Heart left ventricle (tissue), 16 donors: ENCODE data around the gene SHROOM2. TPM values are rescaled to one million over a fixed set of nuclear protein-coding genes. Genes with fewer than 3 reads are reported as not detected.

Source experiments
- ATAC-seq, 4 donors: fragments of 200-7000 bp; cut with Tn5 transposase; one replicate each; pipeline ENCODE4 v1.9.1; 2020 to 2022; ENCODE audit warnings: moderate library complexity in 4 of 4, mild to moderate bottlenecking in 3 of 4, moderate number of reproducible peaks in 1 of 4
- DNase-seq, 5 donors: peaks; one replicate each; pipeline ENCODE4 v3.0.0-alpha.2; 2020
- H3K27ac ChIP-seq, 12 donors: fragments of 200-600 bp; sonication (generic) in 4 of 12; one replicate each; pipeline versions ENCODE4 v1.5.0 to v1.8.0; 2016 to 2022; ENCODE audit warnings: mild to moderate bottlenecking in 2 of 12
- H3K27me3 ChIP-seq, 9 donors: fragments of 200-600 bp; sonication (generic) in 2 of 9; one replicate each; pipeline versions ENCODE4 v1.5.1 to v1.8.0; 2016 to 2022; ENCODE audit warnings: mild to moderate bottlenecking in 3 of 9
- H3K36me3 ChIP-seq, 9 donors: fragments of 200-600 bp; sonication (generic) in 2 of 9; one replicate each; pipeline versions ENCODE4 v1.5.0 to v1.8.0; 2018 to 2022; ENCODE audit warnings: mild to moderate bottlenecking in 2 of 9
- H3K4me1 ChIP-seq, 12 donors: fragments of 200-600 bp; sonication (generic) in 4 of 12; one replicate each; pipeline versions ENCODE4 v1.5.0 to v1.8.0; 2016 to 2022; ENCODE audit warnings: mild to moderate bottlenecking in 3 of 12
- H3K4me3 ChIP-seq, 12 donors: fragments of 200-600 bp; sonication (generic) in 4 of 12; one replicate each; pipeline versions ENCODE4 v1.5.0 to v1.8.0; 2017 to 2022; ENCODE audit warnings: mild to moderate bottlenecking in 9 of 12, moderate library complexity in 4 of 12
- H3K9me3 ChIP-seq, 12 donors: fragments of 200-600 bp; sonication (generic) in 4 of 12; one replicate each; pipeline versions ENCODE4 v1.5.0 to v1.8.0; 2016 to 2022; ENCODE audit warnings: mild to moderate bottlenecking in 1 of 12
- POLR2A ChIP-seq, 2 donors: fragments of 450-650 bp; IDR thresholded peaks; one replicate each; pipeline ENCODE4 v1.6.1; 2017; ENCODE audit warnings: antibody characterized with exemption in 2 of 2, mild to moderate bottlenecking in 2 of 2, moderate library complexity in 2 of 2
- WGBS, 4 donors: extraction: QIAGEN DNeasy Blood & Tissue Kit in 2 of 4; methylation state at CpG; one replicate each; pipeline versions ENCODE4 v1.1.5 to v1.1.7; 2013 to 2018; 5-methylcytosine and 5-hydroxymethylcytosine counted together
- intact Hi-C, 10 donors: fragments of 100-400 bp; cut with DNase I; formaldehyde crosslinking; loops; one replicate each; pipeline versions ENCODE4 v1.11.1 to v1.14.2; 2022
- polyA plus RNA-seq, 2 donors: library from polyadenylated mRNA; stranded (reverse); fragments of 200-250 nt; gene quantifications; one replicate each; pipeline ENCODE4 v1.2.3, GENCODE V29; 2013
- total RNA-seq, 9 donors: library from RNA; depleted of rRNA in 2 of 9; stranded (reverse); fragments of >200 nt in 2 of 9; fragmentation: NEBNext Ultra II Directional in 3 of 9; extraction: Animal tissue kit (Norgen Biotek cat#: 25700) in 3 of 9; gene quantifications; one replicate each; pipeline versions ENCODE4 v1.1.0 to v1.2.4, GENCODE V29; 2016 to 2023
- TF ChIP-seq, protein P1 (sequence below), 12 donors: fragments of 200-600 bp; sonication (generic) in 4 of 12; IDR thresholded peaks; one replicate each; pipeline versions ENCODE4 v1.5.0 to v1.8.0; 2018 to 2022; ENCODE audit warnings: antibody characterized with exemption in 12 of 12, mild to moderate bottlenecking in 5 of 12
- donor health status: ischemic (EF 13 %, LVEDD 7.1; RV severe dilation, severe dysfunction).
- donor health status: healthy with polysubstance abuse.
- donor health status: DM: no; HTN: yes; CAD: no.
- donor health status: DM: no; HTN: no; CAD: no.
- donor health status: ischemic (EF 25% LVEDD 6.9; RV normal size, moderate dysfunction).
- donor health status: ischemic (EF 25% LVEDD 5.7; RV mildly dilated, moderate dysfunction).
- donor health status: healthy.
- donor health status: DM: yes; HTN: yes; CAD: no.
- donor health status: ischemic (EF 35%, LVEDD 5.7; RV mildly dilated, moderate dysfunction).
- donor health status: nonischemic (EF 11% LVEDD 7.7; RV severe dilation, severe dysfunction).
- donor health status: DM: yes; HTN: yes; CAD: no.
- donor health status: PGD.
- donor health status: ischemic (EF 29% LVEDD 5.4; RV normal size, mild dysfunction).
- donor health status: nonischemic (EF 23%, LVEDD 6.1; RV moderate dilation, normal function).

The SHROOM2 gene
- total and polyA plus RNA-seq, 11 donors = 0.38 to 1.7 (median 0.83) TPM

DNA sequence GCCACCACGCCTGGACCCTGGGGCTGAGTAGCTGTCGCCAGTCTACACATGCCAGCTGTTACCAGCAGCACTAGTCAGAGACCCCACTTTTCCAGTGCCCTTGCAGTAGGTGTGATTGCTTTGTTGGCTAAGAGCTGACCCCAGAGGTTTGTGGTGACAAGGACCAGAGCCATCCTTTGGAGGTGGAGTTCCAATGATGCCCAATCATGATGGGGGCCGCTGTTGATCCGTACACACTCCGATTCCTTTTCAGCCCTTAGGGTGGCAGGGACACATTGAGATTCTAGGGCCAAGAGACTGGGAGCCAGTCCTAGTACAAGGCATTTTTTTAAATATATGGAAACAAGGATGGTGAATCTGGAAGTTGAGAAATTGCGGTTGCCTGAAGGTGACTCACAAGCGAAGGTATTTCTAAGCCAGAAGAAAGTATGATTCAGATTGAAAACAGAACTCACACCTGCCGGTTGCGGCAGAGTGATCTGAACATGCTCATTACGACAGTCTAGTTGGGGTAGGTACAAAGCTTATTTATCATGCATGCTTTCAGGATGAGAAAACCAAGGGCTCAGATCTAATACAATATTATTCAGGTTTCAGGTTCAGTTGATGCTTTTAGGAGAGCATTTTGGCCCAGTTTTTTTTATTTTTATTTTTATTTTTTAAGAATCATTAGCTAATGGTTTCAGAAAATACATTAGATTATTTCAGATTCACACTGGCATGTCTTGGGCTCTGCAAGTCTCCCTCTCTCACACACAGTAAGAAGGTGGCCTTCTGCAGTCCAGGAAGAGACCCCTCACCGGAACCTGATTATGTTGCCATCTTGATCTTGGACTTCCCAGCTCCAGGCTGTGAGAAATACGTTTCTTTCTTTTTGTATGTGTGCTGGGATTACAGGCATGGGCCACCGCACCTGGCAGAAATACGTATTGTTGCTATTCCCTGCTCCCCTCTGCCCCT lies 43.4 kb downstream of the SHROOM2 start:
- ATAC-seq (no peak), DNase-seq (no peak)
- H3K27ac ChIP-seq = no peak overlapping the region
- no peak for TF ChIP-seq POLR2A (IDR thresholded peaks at IDR 0.05)
- TF ChIP-seq, protein P1, sequence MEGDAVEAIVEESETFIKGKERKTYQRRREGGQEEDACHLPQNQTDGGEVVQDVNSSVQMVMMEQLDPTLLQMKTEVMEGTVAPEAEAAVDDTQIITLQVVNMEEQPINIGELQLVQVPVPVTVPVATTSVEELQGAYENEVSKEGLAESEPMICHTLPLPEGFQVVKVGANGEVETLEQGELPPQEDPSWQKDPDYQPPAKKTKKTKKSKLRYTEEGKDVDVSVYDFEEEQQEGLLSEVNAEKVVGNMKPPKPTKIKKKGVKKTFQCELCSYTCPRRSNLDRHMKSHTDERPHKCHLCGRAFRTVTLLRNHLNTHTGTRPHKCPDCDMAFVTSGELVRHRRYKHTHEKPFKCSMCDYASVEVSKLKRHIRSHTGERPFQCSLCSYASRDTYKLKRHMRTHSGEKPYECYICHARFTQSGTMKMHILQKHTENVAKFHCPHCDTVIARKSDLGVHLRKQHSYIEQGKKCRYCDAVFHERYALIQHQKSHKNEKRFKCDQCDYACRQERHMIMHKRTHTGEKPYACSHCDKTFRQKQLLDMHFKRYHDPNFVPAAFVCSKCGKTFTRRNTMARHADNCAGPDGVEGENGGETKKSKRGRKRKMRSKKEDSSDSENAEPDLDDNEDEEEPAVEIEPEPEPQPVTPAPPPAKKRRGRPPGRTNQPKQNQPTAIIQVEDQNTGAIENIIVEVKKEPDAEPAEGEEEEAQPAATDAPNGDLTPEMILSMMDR (IDR thresholded peaks at IDR 0.05) = no peak
- H3K4me3 ChIP-seq = no peak overlapping the region
- no peaks in the 10 kb centered on the region for H3K27me3 ChIP-seq
- H3K9me3 ChIP-seq = no peaks in the 10 kb centered on the region
- intact Hi-C loops = no loop called here
- WGBS, 4 donors = 89 to 97% (median 92%) methylated on average over 14 of the region's 14 CpGs
- H3K36me3 ChIP-seq = no peaks in the 10 kb centered on the region
- no peaks in the 10 kb centered on the region for H3K4me1 ChIP-seq

DNA sequence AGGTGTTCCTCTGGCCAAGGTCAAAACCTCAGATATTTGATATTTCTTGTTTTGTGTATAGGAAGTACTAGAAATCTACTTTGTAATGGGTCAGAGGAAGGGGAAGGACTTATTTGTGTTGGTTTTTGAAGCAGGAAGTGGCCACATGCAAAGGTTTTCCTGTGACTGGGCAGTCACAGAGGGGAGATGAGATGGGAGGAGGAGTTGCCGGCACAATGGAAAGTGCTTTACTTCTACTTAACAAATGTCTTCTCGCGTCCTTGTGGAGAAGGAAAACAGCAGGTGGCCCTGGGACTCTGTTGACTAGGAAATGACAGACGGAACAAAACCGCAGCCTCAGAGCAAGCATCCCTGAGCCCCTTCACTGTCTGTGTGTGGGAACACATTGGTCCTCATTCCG lies 46.6 kb downstream of the SHROOM2 start:
- no peaks in the 10 kb centered on the region for H3K9me3 ChIP-seq
- no peaks in the 10 kb centered on the region for H3K27me3 ChIP-seq
- no peak overlapping the region for H3K4me3 ChIP-seq
- H3K36me3 ChIP-seq = no peaks in the 10 kb centered on the region
- 56 to 67% (median 62%) methylated on average over 6 of the region's 6 CpGs for WGBS, 4 donors
- no peaks in the 10 kb centered on the region for H3K4me1 ChIP-seq
- DNase-seq (peak in 1 of 5 donors; percentile 6), ATAC-seq (peak in 1 of 4 donors; percentile 69)
- no peak overlapping the region for H3K27ac ChIP-seq
- TF ChIP-seq, protein P1 (IDR thresholded peaks at IDR 0.05) = no peak
- no peak for TF ChIP-seq POLR2A (IDR thresholded peaks at IDR 0.05)
- intact Hi-C loops = no loop called here

DNA sequence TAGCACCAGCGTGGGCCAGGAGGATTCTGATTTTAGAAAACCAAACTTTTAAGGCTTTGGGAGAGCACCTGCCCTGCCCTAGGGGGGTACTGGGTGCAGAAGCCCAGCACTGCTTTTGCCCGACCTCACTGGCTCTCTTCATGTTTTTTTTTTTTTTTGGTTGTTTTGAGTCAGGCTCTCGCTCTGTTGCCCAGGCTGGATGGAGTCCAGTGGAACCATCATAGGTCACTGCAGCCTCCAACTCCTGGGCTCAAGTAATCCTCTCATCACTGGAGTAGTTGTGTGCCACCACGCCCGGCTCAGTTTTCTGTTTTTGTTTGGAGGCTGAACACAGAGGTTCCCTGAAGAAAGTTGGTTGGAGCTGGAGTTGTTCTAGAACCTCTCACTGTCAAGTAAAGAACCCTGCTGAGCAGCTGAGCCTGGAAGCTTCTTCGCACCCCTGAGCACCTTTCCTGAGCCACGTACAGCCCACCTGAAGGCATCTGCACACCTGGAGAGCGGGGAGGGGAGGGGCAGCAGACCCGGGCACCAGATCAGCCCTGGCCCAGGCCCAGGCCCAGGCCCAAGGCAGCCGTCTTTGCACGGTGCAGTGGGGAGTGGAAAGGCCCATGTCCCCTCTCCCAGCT lies 49.5 kb downstream of the SHROOM2 start:
- H3K36me3 ChIP-seq = no peaks in the 10 kb centered on the region
- ATAC-seq (no peak), DNase-seq (no peak)
- H3K4me1 ChIP-seq = no peaks in the 10 kb centered on the region
- no peaks in the 10 kb centered on the region for H3K27me3 ChIP-seq
- no peak overlapping the region for H3K4me3 ChIP-seq
- intact Hi-C loops = no loop called here
- H3K9me3 ChIP-seq = no peaks in the 10 kb centered on the region
- H3K27ac ChIP-seq = no peak overlapping the region
- no peak for TF ChIP-seq POLR2A (IDR thresholded peaks at IDR 0.05)
- TF ChIP-seq, protein P1 (IDR thresholded peaks at IDR 0.05) = no peak
- 72 to 92% (median 84%) methylated on average over 10 to 11 of the region's 11 CpGs for WGBS, 4 donors

DNA sequence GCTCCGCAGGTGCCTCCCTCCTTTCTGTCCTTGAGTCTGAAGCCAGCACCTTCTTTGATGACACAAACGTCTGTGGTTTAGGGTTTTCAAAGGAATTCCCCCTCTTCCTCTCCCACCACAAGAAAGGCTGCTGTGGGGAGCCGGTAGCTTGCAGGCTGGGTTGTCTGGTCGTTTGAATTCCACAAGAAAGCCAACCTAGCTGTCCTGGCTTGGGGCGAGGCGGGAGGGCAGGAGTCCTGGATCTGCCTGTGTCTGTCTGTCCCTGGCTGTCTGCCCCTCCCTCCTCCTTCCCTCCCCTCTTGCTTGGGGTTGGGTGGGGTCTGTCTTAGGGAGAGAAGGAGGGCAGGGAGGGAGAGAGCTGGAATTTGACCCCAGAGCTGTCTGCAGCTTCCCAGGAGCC lies 56.3 kb downstream of the SHROOM2 start:
- intact Hi-C loops = no loop called here
- no peak for ATAC-seq
- H3K27me3 ChIP-seq = peaks cover 0 to 18% (median 0%) of the 10 kb centered on the region in 9 donors

More for the DNA sequence above, 56.3 kb downstream of the SHROOM2 start:
- TF ChIP-seq POLR2A (IDR thresholded peaks at IDR 0.05) = no peak
- TF ChIP-seq, protein P1 (IDR thresholded peaks at IDR 0.05) = no peak
- Histone ChIP-seq H3K9me3 (no peaks in the 10 kb centered on the region), H3K27ac (no peak overlapping the region), H3K4me3 (no peak overlapping the region), H3K36me3 (no peaks in the 10 kb centered on the region), H3K4me1 (no peaks in the 10 kb centered on the region)
- WGBS, 4 donors = 45 to 71% (median 64%) methylated on average over 3 to 6 of the region's 6 CpGs
- no peak for DNase-seq
